Panc1 (cell line): ENCODE measurements around the gene WASF2.

Source experiments
- TCF7L2 ChIP-seq: IDR thresholded peaks from 2 replicates; pipeline ENCODE4 v1.6.1; 2011; ENCODE audit warnings: mild to moderate bottlenecking, low read depth, low read length, inconsistent platforms
- TF ChIP-seq, protein P1 (sequence below): fragments of 450-650 bp; IDR thresholded peaks from 2 replicates; pipeline ENCODE4 v1.5.1; 2017; ENCODE audit warnings: mild to moderate bottlenecking

- TF ChIP-seq, protein P1, sequence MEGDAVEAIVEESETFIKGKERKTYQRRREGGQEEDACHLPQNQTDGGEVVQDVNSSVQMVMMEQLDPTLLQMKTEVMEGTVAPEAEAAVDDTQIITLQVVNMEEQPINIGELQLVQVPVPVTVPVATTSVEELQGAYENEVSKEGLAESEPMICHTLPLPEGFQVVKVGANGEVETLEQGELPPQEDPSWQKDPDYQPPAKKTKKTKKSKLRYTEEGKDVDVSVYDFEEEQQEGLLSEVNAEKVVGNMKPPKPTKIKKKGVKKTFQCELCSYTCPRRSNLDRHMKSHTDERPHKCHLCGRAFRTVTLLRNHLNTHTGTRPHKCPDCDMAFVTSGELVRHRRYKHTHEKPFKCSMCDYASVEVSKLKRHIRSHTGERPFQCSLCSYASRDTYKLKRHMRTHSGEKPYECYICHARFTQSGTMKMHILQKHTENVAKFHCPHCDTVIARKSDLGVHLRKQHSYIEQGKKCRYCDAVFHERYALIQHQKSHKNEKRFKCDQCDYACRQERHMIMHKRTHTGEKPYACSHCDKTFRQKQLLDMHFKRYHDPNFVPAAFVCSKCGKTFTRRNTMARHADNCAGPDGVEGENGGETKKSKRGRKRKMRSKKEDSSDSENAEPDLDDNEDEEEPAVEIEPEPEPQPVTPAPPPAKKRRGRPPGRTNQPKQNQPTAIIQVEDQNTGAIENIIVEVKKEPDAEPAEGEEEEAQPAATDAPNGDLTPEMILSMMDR: no peak
- no peak for TF ChIP-seq TCF7L2
Observed at GRCh38 chr1:27506703-27507102, 16.7 kb upstream of the WASF2 start.
